ENCODE results near the gene PARP15.

DNA sequence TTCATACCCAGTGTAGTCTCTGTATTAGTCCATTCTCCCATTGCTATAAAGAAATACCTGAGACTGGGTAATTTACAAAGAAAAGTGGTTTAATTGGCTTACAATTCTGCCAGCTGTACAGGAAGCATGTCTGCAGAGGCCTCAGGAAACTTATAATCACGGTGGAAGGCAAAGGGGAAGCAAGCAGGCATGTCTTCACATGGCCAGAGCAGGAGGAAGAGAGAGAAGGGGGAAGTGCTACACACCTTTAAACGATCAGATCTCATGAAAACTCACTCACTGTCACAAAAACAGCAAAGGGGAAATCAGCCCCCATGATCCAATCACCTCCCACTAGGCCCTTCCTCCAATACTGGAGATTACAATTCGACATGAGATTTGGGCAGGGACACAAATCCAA, 96.9 kb downstream of the PARP15 start:
- TF ChIP-seq EZH2 (IDR thresholded peaks at IDR 0.05; ENCODE audit: borderline replicate concordance, low read depth, low read length, severe bottlenecking) (no peak), MYC (IDR thresholded peaks at IDR 0.05; ENCODE audit: low read depth, low read length) (no peak), POLR2A (IDR thresholded peaks at IDR 0.05; ENCODE audit: low read depth, low read length) (no peak), POLR2AphosphoS5 (IDR thresholded peaks at IDR 0.05; ENCODE audit: insufficient read depth, low read depth, low read length) (no peak), JUN (IDR thresholded peaks at IDR 0.05; ENCODE audit: borderline replicate concordance, insufficient read depth, insufficient read length, low read depth) (no peak)
- TF ChIP-seq, protein P1, sequence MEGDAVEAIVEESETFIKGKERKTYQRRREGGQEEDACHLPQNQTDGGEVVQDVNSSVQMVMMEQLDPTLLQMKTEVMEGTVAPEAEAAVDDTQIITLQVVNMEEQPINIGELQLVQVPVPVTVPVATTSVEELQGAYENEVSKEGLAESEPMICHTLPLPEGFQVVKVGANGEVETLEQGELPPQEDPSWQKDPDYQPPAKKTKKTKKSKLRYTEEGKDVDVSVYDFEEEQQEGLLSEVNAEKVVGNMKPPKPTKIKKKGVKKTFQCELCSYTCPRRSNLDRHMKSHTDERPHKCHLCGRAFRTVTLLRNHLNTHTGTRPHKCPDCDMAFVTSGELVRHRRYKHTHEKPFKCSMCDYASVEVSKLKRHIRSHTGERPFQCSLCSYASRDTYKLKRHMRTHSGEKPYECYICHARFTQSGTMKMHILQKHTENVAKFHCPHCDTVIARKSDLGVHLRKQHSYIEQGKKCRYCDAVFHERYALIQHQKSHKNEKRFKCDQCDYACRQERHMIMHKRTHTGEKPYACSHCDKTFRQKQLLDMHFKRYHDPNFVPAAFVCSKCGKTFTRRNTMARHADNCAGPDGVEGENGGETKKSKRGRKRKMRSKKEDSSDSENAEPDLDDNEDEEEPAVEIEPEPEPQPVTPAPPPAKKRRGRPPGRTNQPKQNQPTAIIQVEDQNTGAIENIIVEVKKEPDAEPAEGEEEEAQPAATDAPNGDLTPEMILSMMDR (IDR thresholded peaks at IDR 0.05; ENCODE audit: extremely low read depth in 1 of 2, insufficient read depth in 1 of 2, low read depth in 1 of 2, low read length in 2 of 2), result no peak
- TF ChIP-seq, protein P2, sequence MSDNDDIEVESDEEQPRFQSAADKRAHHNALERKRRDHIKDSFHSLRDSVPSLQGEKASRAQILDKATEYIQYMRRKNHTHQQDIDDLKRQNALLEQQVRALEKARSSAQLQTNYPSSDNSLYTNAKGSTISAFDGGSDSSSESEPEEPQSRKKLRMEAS (IDR thresholded peaks at IDR 0.05; ENCODE audit: insufficient read depth, insufficient read length), result no peak

Data from endothelial cell of umbilical vein (primary cell).